Fibroblast of skin of right quadriceps (primary cell): ENCODE results near the gene FBXW11.

Source experiments
- DNase-seq: peaks from one replicate; pipeline ENCODE4 v3.0.0-alpha.2; 2013

Gene FBXW11

DNA sequence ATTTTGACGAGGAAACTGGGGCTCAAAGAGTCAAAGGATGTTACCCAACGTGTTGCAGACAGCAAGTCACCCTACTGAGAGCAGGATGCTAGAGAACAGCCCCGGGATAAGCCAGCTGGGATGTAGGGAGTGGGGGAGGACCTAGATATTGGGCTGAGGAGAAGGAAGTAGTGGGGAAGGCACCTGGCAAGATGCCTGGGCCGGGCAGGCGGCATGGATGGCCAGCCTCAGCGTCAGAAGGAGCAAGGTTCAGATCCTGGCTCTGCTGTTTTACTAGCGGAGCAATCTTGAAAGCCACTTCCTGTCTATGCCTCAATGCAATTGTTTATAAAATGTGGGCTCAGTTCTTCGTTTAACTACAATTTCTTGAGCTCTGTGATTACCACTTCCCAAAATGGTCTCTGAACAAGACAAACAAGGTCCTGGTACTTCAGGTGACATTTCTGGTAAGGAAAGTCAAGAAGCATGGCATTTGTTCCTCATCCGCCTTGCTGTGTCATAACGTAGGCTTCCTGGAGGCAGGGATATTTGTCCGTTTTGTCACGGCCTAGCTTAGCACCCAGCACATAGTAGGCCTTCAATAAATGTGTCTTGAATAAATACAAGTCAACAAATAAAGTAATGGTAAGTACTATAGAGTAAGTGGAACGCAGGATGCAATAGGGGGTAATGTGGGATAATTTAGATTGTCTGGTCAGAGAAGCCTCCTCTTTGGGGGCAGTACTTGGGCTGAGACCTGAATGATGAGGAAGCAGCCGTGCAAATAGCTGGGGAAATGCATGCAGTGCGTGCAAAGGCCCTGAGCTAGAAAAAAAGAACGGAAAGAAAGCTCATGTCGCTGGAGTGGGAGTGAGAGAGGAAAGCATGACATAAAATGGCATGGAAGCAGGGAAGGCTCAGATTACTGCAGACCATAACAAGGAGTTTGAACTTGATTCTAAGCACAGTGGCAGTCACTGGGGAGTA lies 150.4 kb downstream of the FBXW11 start:
- no peak for DNase-seq

DNA sequence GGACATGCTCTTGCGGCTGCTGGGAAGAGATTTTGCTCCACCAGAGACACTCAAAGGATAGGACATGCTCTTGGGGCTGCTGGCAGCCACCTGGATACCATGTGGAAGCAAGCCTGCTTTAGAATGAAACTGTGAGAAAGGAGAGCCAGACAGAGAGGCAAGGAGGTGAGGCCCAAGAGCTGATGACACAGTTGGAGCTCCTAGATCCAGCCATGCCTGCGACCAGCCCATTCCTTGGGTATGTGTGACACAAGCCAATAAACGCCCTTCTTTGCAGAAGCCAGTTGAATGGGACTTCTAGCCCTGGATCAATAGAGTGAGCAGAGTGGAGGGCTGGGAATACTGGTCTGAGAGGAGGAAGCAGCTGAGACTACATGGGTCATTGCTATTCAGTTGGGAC lies 151.2 kb downstream of the FBXW11 start:
- DNase-seq, result no peak

DNA sequence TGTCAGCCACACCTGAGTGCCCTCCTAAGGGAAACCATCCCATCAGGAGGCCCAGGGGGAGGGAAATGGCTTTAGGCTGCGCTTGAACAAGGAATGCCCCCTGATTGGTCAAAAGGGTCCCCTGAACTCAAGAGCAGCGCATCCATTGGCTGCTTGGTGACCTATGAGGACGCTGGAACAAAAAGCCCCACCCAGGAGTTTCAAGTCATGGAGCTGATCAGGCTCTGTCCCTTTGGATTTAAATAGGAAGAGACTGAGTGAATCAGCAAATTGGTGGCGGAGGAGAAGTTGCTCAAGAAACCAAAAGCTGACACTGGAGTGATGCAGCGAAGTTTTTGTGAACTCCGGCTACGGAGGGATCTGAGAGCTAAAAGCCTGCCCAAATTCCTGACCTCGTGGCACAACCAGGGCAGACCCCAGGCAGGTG lies 154.2 kb downstream of the FBXW11 start:
- DNase-seq, result no peak

DNA sequence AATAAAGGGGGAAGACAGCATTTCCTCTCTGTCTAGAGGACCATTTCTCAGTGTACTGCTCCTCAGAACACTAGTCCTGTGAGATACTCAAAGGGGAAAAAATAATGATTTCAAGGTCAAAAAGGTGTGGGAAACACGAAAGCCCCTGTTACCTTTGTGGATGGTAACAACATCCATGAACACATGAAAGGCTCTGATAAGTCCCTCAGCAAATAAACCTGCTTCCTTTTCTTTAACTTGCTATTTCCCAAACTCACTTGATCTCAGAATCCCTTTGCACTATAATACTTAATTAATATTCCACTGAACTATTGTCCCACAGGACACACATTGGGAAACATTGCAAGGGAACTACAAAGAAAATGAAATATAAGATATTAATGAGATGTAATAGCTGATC lies 155.2 kb downstream of the FBXW11 start:
- DNase-seq, result no peak

DNA sequence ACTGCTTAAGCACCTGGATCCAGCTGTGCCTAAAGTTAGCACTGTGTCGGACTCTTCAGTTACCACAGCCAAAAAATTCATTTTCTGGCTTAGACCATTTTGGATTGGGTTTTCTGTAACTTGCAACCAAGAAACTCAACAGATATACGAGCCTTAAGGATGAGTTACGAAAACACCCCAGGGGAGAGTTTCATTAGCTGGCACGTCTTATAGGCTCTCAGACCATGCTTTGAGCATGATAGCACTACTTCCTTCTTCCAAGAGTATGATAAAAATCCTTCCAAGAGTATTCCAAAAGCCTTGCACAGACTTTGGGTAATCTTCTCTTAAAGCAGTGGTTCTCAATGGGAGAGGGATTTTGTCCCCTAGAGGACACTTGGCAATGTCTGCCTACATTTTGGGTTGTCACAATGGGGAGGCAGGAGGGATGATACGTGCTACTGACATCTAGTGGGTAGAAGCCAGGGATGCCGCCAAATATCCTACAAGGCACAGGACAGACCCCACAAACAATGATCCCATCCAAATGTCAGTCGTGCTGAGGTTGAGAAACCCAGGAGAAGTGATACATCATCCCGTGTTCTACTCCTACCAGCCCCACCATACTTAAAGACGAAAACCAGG lies 156.0 kb downstream of the FBXW11 start:
- no peak for DNase-seq

DNA sequence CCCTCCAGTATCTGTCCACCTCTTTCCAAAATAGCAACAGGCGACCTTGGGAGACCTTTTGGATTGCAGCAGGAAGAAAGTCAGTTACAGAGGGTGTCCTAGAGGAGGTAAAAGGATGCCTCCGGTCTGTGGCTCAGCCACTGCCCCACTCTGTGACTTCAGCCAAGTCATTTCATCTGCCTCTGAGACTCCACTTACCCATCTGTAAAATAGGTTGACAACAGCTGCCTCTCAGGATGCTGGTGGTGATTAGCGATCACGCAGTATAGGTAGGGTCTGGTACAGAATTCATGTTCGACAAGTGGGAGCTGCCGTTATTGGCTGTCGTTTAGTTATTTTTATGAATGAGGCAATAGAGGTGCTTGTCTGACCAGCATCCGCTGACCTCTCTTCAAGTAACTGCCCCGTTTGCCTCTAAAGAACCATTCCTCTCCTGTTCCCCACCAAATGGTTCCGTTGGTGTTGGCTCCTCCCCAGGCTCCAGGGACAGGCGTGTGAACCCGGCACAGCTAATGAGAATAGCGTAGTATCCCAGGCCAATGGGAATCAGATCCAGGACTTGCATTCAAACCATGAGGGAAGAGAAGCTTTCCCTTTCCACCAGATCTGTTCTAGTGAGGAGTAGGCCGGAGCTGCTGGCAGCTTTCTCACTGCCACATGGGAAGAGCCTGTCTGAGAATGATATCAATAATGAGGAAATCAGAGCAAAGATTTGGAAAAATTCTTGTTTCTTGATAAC lies 156.7 kb downstream of the FBXW11 start:
- DNase-seq, result no peak

DNA sequence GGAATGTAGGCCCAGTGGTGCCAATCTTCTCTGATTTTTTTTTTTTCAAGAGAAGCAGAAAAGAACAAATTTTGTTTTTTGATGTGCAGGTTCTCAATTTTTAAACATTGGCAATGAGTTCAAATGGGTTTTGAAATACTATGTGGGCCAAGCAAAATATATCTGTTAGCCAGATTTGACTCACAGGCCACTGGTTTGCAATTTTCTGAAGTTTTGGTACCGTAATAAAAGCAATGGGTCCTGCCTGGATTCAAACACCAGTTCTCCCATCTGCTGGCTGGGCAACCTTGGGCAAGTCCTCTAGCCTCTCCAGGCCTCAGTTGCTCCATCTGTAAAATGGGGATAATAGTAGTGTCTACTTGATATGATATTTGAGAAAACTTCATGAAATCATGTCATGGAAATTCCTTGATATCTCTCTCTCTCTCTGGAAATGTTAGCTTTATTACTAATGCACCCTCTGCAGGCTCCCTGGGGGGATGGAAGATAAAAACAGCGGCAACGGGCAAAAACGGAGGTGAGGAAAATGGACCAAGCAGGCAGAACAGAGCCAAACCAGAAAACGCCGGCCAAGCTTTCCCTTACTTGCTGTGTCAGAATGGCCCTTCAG lies 157.4 kb downstream of the FBXW11 start:
- DNase-seq, result no peak

DNA sequence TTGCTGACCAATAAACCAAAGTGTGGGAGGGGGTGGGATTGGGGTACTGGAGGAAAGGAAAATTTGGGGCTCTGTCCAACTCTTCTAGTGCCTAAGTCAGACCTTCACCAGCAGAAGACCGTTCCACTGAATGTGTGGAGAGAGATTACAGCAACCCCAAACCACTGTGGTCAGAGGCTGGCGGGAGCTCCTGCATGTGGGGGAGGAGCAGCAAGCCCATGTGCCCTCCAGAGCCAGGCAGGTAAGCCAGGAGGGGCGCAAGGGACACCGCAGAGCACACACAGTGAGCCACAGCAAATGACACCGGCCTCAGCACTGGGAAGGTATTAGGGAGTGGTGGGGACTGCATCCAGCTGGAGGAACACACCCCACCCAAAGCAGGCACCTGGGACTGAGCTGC lies 158.0 kb downstream of the FBXW11 start:
- no peak for DNase-seq

DNA sequence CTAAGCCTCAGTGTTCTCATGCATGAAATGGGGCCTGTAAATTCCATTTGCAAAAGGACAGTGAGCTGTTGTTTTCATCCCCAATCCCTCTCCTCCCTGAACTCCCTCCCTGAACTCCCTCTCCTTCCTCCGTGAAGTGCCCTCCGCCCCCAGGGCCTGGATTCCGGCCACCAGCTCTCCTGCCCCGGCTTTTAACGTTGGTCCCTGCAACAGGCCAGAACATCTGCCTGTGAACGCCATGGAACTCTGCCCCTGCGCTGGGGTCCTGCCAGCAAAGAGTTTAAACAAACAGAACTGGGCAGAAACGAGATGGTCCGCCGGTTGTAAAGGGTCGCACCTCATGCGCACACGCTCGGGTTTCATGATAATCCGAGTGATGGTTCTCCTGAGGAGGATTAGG lies 158.4 kb downstream of the FBXW11 start:
- no peak for DNase-seq

DNA sequence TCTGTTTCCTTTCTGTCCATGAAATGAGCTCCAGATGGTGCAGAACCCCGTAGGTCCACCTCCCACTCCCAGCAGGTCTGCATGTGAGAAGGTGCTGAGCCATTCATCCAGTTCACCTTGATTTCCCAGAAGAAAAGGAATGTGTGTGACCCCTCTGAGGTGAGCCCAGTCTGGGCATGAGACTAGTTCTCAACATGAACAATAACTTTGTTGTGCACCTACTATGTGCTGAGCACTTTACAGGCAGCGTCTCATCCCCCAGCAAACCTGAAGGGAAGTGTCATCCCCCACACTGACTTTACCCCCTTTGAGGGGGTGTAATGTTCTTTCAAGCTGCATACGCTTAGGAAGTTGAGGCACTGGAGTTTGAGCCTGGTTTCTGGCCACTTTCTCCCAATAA lies 159.4 kb downstream of the FBXW11 start:
- no peak for DNase-seq

DNA sequence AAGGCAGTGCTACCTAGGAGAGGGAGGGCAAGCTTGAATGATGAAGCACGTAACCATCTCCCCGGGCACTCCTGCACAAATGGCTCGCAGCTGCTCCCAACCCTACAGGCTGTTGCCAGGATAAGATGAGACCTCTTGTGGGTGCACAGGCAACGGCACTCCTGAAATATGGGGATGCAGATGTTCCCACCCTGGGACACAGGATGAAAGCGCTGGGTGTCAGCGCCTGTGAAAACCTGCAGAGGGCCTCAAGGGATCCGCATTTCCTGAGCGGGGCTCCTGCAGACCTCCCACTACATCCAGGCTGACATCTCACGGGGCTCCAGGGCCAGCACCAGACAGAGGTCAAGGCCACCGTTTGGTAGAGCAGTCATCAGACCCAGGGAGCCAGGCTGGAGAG lies 160.1 kb downstream of the FBXW11 start:
- no peak for DNase-seq

DNA sequence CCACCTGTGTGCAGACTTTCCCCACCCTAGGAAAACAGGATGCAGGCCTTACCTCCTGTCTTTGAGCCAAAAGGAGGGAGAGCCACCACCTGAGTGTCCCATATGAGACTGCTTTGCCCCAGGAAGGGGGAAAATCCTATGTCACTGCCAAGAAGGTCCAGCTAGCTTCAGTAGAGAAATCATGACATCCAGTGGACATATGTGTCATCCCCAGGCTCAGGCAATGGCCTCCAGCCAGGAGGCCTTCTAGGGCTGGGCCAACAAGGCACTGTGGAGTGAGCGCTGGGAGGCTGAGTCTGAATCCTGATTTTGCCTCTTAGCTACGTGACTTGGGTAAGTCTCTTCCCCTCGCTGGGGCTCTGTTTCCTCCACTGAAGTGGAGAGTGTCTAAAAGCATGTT lies 160.6 kb downstream of the FBXW11 start:
- no peak for DNase-seq

DNA sequence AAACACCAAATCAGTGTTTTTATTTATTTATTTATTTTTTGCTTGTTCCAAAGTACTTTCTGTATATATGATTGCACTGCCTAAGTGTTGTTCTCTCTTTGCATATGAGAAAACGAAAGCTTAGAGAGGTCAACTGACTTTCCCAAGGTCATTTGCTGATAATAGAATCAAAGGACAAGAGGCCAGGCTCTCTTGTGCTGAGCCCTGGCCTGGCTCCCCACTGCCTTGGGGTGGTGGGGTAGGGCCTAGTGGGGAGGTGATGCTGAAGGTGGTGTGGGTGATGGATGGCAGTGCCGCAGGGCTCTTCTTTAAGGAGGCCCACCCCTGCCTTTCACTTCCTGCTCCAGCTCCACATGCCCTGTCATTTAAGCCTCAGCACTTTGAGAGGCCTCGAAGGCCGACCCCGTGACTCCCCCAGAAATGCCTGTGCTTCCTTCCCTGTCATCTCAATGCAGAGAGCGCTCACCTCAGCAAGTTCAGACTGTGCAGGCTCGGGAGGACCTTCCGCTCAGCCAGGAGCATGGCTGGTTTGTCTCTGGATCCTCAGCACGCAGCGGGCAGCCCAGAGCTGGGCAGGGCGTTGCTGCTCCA lies 161.3 kb downstream of the FBXW11 start:
- DNase-seq, result no peak

DNA sequence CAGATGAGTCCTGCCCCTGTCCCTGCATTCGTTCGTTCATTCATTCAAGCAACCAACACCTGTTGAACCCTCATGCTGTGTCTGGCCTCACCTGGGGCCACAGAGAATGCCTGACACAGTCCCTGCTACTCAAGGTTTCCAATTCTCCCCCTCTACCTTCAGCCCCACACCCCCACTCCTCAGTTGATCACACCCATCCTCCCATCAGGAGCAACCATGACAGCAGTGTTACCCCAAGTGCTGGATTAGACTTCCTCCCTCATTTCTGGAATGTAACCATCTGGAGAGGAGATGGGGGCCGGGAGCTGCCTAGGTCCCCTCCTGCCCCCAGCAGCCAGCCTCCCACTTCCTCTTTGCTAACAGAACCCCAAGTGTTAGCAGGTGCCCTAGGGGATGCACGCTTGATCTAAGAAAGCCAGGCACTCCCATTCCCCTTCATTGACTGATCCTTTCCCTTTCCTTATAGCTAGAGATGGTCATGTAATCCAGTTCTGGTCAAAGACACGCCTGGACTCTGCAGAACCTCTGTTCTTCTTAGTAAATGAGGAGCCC lies 163.6 kb downstream of the FBXW11 start:
- no peak for DNase-seq

DNA sequence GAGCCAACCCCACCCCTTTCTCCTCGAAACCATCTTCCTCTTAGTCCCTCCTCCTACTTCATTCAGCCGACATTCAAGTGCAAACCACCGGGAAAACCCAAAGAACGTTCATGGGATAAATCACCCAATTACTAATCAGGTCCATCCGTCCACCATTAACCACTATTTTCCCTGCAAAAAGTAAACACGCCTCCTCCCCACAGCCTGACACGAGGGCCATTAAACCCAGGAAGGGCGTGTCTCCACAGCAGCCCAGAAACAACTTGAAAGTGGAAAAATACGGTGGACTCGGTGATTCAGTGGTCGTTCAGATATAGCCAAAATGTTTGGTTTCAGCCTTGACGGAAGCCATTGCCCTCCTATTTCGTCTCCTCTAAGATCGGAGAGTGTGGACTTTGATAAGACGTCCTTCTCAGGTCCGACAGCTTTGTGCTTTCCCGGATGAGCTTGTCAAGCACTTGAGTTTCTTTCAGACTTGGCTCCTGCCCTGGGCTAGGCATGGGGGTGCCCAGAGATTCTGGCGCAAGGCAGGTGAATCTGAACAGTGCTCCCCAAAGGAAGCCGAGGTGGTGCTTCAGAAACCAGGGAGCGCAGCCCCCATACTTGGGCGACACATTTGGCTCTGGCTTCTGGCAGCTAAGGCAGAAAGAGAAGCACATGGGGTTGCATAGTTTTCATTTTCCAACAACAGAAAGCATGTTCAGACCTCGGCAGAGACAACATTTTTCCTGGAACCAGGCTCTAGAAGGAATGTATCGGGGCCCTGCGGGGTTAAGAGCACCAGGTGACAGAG lies 164.3 kb downstream of the FBXW11 start:
- DNase-seq, result no peak

DNA sequence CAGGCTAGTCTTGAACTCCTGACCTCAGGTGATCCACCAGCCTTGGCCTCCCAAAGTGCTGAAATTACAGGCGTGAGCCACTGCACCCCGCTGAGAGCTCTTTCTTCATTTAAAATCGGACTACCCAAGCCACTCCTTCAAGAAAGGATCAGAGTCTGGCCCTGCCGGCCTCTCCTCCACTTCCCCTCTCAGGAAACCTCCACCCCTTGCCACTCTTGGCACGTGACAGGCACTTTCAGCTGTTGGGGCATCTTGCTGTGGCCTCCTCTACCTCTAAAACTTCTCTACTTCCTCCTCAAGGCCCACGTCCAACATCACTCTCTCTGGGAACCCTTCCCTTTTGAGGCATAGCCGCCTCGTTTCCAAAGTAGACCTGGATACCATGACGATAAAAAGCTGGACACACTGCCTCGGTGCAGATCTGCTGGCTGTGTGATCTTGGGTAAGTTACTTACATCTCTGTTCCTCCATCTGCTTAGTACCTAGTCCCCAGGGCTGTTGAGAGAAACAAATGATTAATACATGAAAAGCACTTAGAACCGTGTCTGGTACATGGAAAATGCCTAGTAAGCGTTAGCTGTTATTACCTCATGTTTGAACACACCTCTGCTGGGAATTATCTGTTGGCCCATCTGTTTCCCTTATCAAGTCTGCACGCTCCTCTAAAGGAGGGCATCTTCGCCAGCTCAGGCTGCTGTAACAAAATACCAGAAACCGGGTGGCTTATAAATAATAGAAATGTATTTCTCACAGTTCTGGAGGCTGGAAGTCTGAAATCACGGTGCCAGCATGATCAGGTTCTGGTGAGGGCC lies 165.5 kb downstream of the FBXW11 start:
- DNase-seq, result no peak

DNA sequence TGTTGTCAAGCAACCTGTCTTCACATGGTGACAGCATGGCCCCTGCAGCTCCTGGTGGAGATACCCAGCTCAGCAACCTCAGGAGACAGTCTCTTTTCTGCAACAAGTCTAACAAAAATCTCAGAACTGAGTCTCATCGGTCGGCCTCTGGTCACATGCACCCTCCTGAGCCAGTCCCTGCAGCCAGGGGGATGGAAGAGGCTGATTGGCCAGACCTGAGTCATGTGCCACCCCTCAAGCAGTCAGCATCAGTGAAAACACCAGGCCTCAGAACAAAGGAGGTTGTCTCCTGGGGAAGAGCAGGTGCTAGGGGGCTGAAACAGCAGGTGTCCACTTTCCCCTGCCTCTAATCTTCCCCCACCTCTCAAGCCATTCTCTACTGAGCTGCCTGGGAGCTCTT lies 166.4 kb downstream of the FBXW11 start:
- DNase-seq, result no peak

DNA sequence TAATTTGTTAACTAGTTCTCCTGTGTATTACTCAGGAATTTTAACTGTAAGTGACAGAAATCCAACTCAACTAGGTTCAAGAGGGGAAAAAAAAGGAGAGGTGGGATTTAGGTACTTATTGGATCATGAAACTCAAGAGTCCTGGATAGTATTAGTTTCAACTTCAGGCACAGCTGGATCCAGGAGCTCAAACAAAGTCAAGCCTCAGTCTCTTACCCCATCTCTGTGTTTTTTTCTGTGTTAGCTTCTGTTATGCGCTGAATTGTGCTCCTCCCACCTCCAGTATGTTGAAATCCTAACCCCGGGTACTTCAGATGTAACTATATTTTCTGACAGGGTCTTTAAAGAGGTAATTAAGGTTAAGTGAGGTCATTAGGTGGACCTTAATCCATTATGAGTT lies 167.3 kb downstream of the FBXW11 start:
- no peak for DNase-seq

DNA sequence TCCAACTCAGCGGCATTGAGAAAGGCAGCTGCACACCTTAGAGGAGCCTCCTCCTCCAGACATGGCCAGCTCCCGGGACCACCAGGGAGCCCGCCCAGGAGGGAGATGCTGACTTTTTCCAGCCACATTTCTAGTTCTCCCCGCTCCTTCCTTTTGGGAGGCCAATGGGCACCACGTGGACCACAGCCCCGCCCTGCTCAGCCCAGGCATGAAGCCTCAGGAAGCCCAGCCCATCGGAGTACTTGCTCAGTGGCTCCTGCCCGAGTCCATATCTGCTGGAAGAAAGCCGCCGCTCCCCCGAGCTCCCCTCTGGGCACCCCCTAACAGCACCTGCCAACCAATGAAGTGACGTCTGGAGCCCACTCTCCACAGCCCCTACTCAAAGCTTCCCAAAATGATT lies 168.4 kb downstream of the FBXW11 start:
- no peak for DNase-seq

DNA sequence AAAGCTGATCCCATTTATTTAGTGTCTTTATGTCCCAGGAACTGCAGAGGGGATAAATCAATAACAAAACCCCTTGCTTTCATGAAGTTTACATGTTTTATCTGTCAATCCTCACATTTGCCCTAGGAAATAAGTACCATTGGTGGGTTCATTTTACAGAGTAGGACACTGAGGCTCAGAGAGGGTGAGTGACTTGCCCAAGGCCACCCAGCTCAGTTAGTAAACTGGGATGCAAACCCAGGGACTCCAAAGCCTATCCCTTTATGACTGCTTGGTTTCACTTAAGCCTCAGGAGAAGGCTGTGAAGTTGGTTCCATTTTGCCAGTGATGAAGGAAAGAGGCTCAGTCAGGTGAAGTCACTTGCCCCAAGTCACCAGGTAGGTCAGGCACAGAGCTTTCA lies 168.9 kb downstream of the FBXW11 start:
- DNase-seq, result no peak

DNA sequence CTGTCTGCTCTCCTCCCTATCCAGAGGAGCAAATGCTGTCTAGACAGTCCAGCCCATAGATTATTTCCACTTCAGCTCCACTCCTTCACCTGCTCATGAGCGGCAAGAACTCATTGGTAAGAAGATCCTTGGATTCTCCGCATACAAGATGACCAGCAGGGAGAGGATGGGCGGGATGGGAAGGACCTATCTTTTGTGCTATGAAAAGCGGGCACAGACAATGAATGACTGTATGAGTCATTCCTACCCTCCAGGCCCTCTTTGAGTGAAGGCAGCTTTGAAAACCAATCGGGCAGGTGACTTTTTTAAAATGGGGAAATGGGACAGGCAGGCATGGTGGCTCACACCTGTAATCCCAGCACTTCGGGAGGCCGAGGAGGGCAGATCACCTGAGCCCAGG lies 171.4 kb downstream of the FBXW11 start:
- DNase-seq, result no peak
